Prostate gland (tissue), 2 donors: ENCODE results near the gene SH3BP4.

Source experiments
- POLR2A ChIP-seq: fragments of 450-650 bp; IDR thresholded peaks from one replicate; pipeline ENCODE4 v1.6.1; 2016; ENCODE audit warnings: antibody characterized with exemption, mild to moderate bottlenecking
- TF ChIP-seq, protein P1 (sequence below), 4 experiments: fragments of 200-600 bp in 2 of 4; fragments of 450-650 bp in 2 of 4; sonication (generic) in 2 of 4; IDR thresholded peaks; 1 replicate in 3 of 4; 2 replicates in 1 of 4; pipeline ENCODE4 v1.5.1; 2016 to 2019; ENCODE audit warnings: antibody characterized with exemption in 4 of 4, mild to moderate bottlenecking in 2 of 4, moderate library complexity in 2 of 4

DNA sequence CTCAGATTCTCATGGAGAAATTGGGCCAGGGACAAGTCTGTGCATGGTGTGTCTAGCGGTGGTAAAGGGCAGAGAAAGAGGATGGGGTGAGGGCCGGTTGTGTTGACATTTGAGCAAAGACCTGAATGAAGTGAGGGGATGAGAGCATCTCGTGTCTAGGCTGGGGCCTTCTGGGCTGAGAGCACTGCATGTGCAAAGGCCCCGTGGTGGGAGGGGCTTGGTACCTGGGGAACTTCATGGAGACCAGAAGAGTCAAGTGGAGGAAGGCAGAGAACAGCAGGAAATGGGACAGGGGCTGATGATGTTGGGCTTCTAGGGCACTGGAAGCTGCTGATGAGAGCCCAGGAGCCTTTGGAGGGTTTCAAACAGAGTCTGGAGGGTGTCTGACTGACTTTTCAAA, 76.8 kb downstream of the SH3BP4 start:
- TF ChIP-seq POLR2A = no peak
- TF ChIP-seq, protein P1, sequence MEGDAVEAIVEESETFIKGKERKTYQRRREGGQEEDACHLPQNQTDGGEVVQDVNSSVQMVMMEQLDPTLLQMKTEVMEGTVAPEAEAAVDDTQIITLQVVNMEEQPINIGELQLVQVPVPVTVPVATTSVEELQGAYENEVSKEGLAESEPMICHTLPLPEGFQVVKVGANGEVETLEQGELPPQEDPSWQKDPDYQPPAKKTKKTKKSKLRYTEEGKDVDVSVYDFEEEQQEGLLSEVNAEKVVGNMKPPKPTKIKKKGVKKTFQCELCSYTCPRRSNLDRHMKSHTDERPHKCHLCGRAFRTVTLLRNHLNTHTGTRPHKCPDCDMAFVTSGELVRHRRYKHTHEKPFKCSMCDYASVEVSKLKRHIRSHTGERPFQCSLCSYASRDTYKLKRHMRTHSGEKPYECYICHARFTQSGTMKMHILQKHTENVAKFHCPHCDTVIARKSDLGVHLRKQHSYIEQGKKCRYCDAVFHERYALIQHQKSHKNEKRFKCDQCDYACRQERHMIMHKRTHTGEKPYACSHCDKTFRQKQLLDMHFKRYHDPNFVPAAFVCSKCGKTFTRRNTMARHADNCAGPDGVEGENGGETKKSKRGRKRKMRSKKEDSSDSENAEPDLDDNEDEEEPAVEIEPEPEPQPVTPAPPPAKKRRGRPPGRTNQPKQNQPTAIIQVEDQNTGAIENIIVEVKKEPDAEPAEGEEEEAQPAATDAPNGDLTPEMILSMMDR (IDR thresholded peaks at IDR 0.05) = no peak
